Measurements from ENCODE around the gene IL7R. TPM values are rescaled to one million over a fixed set of nuclear protein-coding genes. Genes with fewer than 3 reads are reported as not detected.

IL7R gene
- total and polyA plus RNA-seq, 10 of the 15 experiments (the other 5 are each of a cell fraction or from before 2014, with no cell fraction given), result 0.40 to 21.1 (median 0.85) TPM

- no peak for TF ChIP-seq RELA (IDR thresholded peaks at IDR 0.05; ENCODE audit: borderline replicate concordance, partially characterized antibody)
- TF ChIP-seq CREM (IDR thresholded peaks at IDR 0.05; ENCODE audit: low read depth), result no peak
- TF ChIP-seq FOXM1 (IDR thresholded peaks at IDR 0.05; ENCODE audit: low read depth, low read length), result no peak
- no peak for TF ChIP-seq PBX3 (IDR thresholded peaks at IDR 0.05; ENCODE audit: insufficient replicate concordance, low read depth, low read length)
- TF ChIP-seq NR2C1 (IDR thresholded peaks at IDR 0.05), result no peak
- no peak for TF ChIP-seq MYB (IDR thresholded peaks at IDR 0.05; ENCODE audit: borderline replicate concordance, low read depth, low read length)
- TF ChIP-seq MTA3 (IDR thresholded peaks at IDR 0.05; ENCODE audit: borderline replicate concordance, low read length), result no peak
- TF ChIP-seq NR2C2 (IDR thresholded peaks at IDR 0.05; ENCODE audit: borderline replicate concordance, control insufficient read depth, insufficient read length, low read depth), result no peak
- no peak for TF ChIP-seq RCOR1 (conservative IDR thresholded peaks at IDR 0.05; ENCODE audit: low read depth, low read length)
- peak; percentile 36; the same call in 1 of the 2 replicates for TF ChIP-seq ZNF24 (IDR thresholded peaks at IDR 0.05)
- TF ChIP-seq GATAD2B (conservative IDR thresholded peaks at IDR 0.05; ENCODE audit: low read depth), result no peak
- TF ChIP-seq ETV6 (conservative IDR thresholded peaks at IDR 0.05 in 1 of 2, IDR thresholded peaks at IDR 0.05 in 1 of 2; ENCODE audit: borderline replicate concordance in 1 of 2, low read depth in 1 of 2), result peak in 1 of 2 experiments; percentile 31; a peak in 1 of 4 replicates
- peak; percentile 23; the same call in 1 of the 2 replicates for TF ChIP-seq BCL11A (IDR thresholded peaks at IDR 0.05; ENCODE audit: low read depth, low read length)
- no peak for TF ChIP-seq JUNB (IDR thresholded peaks at IDR 0.05)
- TF ChIP-seq EZH2 (IDR thresholded peaks at IDR 0.05; ENCODE audit: borderline replicate concordance, control insufficient read depth, low read depth, low read length), result no peak
- TF ChIP-seq CBX3 (IDR thresholded peaks at IDR 0.05; ENCODE audit: borderline replicate concordance, low read depth), result no peak
- TF ChIP-seq TCF7 (IDR thresholded peaks at IDR 0.05; ENCODE audit: borderline replicate concordance), result no peak
- TF ChIP-seq SMAD1 (IDR thresholded peaks at IDR 0.05; ENCODE audit: low read depth, partially characterized antibody), result no peak
- TF ChIP-seq TCF12 (IDR thresholded peaks at IDR 0.05; ENCODE audit: low read depth, low read length), result peak; percentile 54; the same call in 1 of the 2 replicates
- TF ChIP-seq NFXL1 (IDR thresholded peaks at IDR 0.05; ENCODE audit: borderline replicate concordance), result no peak
- no peak for TF ChIP-seq CHD2 (IDR thresholded peaks at IDR 0.05; ENCODE audit: borderline replicate concordance, low read depth, low read length)
- TF ChIP-seq ZNF274 (IDR thresholded peaks at IDR 0.05; ENCODE audit: insufficient read depth, insufficient read length), result no peak
- no peak for TF ChIP-seq NFYB (IDR thresholded peaks at IDR 0.05; ENCODE audit: insufficient read depth, low read depth, low read length)
- 0 out of 4 replicates have a peak, but pooled peaks of 1 of the 2 experiments have one; percentile 45 for TF ChIP-seq EP300 (IDR thresholded peaks at IDR 0.05; ENCODE audit: borderline replicate concordance in 1 of 2, control insufficient read depth in 1 of 2, low read depth in 2 of 2, low read length in 2 of 2)
- TF ChIP-seq MTA2 (IDR thresholded peaks at IDR 0.05; ENCODE audit: low read depth), result peak; percentile 20; the same call in 1 of the 2 replicates
- TF ChIP-seq BHLHE40 (IDR thresholded peaks at IDR 0.05; ENCODE audit: borderline replicate concordance in 1 of 2, low read depth in 2 of 2, low read length in 1 of 2), result no peak
- no peak for TF ChIP-seq CBX5 (IDR thresholded peaks at IDR 0.05; ENCODE audit: low read depth)
- TF ChIP-seq SIX5 (IDR thresholded peaks at IDR 0.05; ENCODE audit: low read depth, low read length, severe bottlenecking), result no peak
- no peak for TF ChIP-seq ZSCAN29 (IDR thresholded peaks at IDR 0.05)
- peak; percentile 9 for TF ChIP-seq MEF2B (IDR thresholded peaks at IDR 0.05; ENCODE audit: partially characterized antibody, poor library complexity, severe bottlenecking)
- no peak for TF ChIP-seq YBX1 (IDR thresholded peaks at IDR 0.05)
- no peak for TF ChIP-seq SPI1 (IDR thresholded peaks at IDR 0.05; ENCODE audit: borderline replicate concordance, insufficient read depth, low read depth, low read length)
- no peak for TF ChIP-seq NRF1 (conservative IDR thresholded peaks at IDR 0.05; ENCODE audit: low read depth, low read length)
Measured at GRCh38 chr5:35884191-35884769, 27.6 kb downstream of the IL7R start (continued).

All from GM12878 (cell line).